Lower lobe of right lung (tissue), 2 donors: Measurements from ENCODE around the gene ZNF488. TPM values are rescaled to one million over a fixed set of nuclear protein-coding genes. Genes with fewer than 3 reads are reported as not detected.

ENCODE experiments used
- ATAC-seq, 2 donors: fragments of 200-7000 bp; cut with Tn5 transposase; one replicate each; pipeline ENCODE4 v1.9.1; 2020 to 2022; ENCODE audit warnings: mild to moderate bottlenecking in 2 of 2, moderate library complexity in 2 of 2
- DNase-seq: peaks from one replicate; pipeline ENCODE4 v3.0.0-alpha.2; 2020
- H3K27ac ChIP-seq: fragments of 200-600 bp; one replicate; pipeline ENCODE4 v1.8.0; 2022
- H3K27me3 ChIP-seq: fragments of 200-600 bp; one replicate; pipeline ENCODE4 v1.8.0; 2022; ENCODE audit warnings: low read depth
- H3K36me3 ChIP-seq: fragments of 200-600 bp; one replicate; pipeline ENCODE4 v1.8.0; 2022; ENCODE audit warnings: mild to moderate bottlenecking
- H3K4me1 ChIP-seq: fragments of 200-600 bp; one replicate; pipeline ENCODE4 v1.8.0; 2022
- H3K4me3 ChIP-seq: fragments of 200-600 bp; one replicate; pipeline ENCODE4 v1.8.0; 2022; ENCODE audit warnings: mild to moderate bottlenecking
- H3K9me3 ChIP-seq: fragments of 200-600 bp; one replicate; pipeline ENCODE4 v1.8.0; 2022
- CTCF ChIP-seq: fragments of 200-600 bp; IDR thresholded peaks from one replicate; pipeline ENCODE4 v1.8.0; 2022; ENCODE audit warnings: antibody characterized with exemption, mild to moderate bottlenecking
- intact Hi-C: fragments of 100-400 bp; cut with DNase I; formaldehyde crosslinking; loops from one replicate; pipeline ENCODE4 v1.11.0; 2022
- total RNA-seq: library from RNA; stranded (reverse); fragmentation: NEBNext Ultra II Directional; extraction: Animal tissue kit (Norgen Biotek cat#: 25700); gene quantifications from one replicate; pipeline ENCODE4 v1.2.1, GENCODE V29; 2021
- donor health status: DM: no; HTN: yes; CAD: no; lungs with severe emphysema.

ZNF488 gene
- total RNA-seq, 1 donor from 2014 or later = 0.38 TPM

- DNase-seq (no peak), ATAC-seq (no peak)
- Histone ChIP-seq H3K27me3 (peaks cover 10% of the 10 kb centered on the region), H3K4me1 (peaks cover 6% of the 10 kb centered on the region), H3K27ac (no peak overlapping the region), H3K36me3 (no peaks in the 10 kb centered on the region), H3K9me3 (no peaks in the 10 kb centered on the region), H3K4me3 (peak overlapping the region; percentile 84)
- intact Hi-C loops = no loop called here
- TF ChIP-seq CTCF = no peak
These were observed 589 bp downstream of the ZNF488 start for GRCh38 chr10:47383261-47384147.

GRCh38 chr10:47381427-47382379 is 2.4 kb downstream of the ZNF488 start:
- Histone ChIP-seq H3K4me3 (no peak overlapping the region), H3K27ac (no peak overlapping the region), H3K36me3 (no peaks in the 10 kb centered on the region), H3K4me1 (peaks cover 6% of the 10 kb centered on the region), H3K9me3 (no peaks in the 10 kb centered on the region), H3K27me3 (peaks cover 10% of the 10 kb centered on the region)
- TF ChIP-seq CTCF = no peak
- no peak for ATAC-seq
- intact Hi-C loops = no loop called here
- no peak for DNase-seq

- intact Hi-C loops = no loop called here
- no peak for TF ChIP-seq CTCF
- no peak for ATAC-seq
These were observed 3.0 kb downstream of the ZNF488 start for GRCh38 chr10:47381103-47381395.

GRCh38 chr10:47380341-47381102 is 3.6 kb downstream of the ZNF488 start:
- Histone ChIP-seq H3K27ac (no peak overlapping the region), H3K4me3 (no peak overlapping the region), H3K9me3 (no peaks in the 10 kb centered on the region), H3K36me3 (no peaks in the 10 kb centered on the region), H3K4me1 (peaks cover 6% of the 10 kb centered on the region), H3K27me3 (peaks cover 10% of the 10 kb centered on the region)
- DNase-seq = no peak
- intact Hi-C loops = no loop called here
- no peak for TF ChIP-seq CTCF
- no peak for ATAC-seq

More at GRCh38 chr10:47381103-47381395, 3.0 kb downstream of the ZNF488 start:
- peaks cover 10% of the 10 kb centered on the region for H3K27me3 ChIP-seq
- peaks cover 6% of the 10 kb centered on the region for H3K4me1 ChIP-seq
- no peak overlapping the region for H3K4me3 ChIP-seq
- H3K36me3 ChIP-seq = no peaks in the 10 kb centered on the region
- no peaks in the 10 kb centered on the region for H3K9me3 ChIP-seq
- DNase-seq = no peak
- no peak overlapping the region for H3K27ac ChIP-seq

GRCh38 chr10:47379901-47380300 is 4.2 kb downstream of the ZNF488 start:
- H3K4me3 ChIP-seq = no peak overlapping the region
- intact Hi-C loops = no loop called here
- no peaks in the 10 kb centered on the region for H3K9me3 ChIP-seq
- H3K27me3 ChIP-seq = peaks cover 10% of the 10 kb centered on the region
- peaks cover 6% of the 10 kb centered on the region for H3K4me1 ChIP-seq
- no peak for TF ChIP-seq CTCF
- no peak for ATAC-seq
- no peak for DNase-seq
- no peaks in the 10 kb centered on the region for H3K36me3 ChIP-seq
- no peak overlapping the region for H3K27ac ChIP-seq
